ENCODE data around the gene MARCHF7. TPM values are rescaled to one million over a fixed set of nuclear protein-coding genes. Genes with fewer than 3 reads are reported as not detected.
"Not testable (repeated sequence)": the region's sequence is repeated elsewhere in the genome, so short reads cannot be mapped to it uniquely, and the experiment has no call there.

The MARCHF7 gene
- total and polyA plus RNA-seq, 10 of the 15 experiments (the other 5 are each of a cell fraction or from before 2014, with no cell fraction given) = 39.4 to 111 (median 66.5) TPM

DNA sequence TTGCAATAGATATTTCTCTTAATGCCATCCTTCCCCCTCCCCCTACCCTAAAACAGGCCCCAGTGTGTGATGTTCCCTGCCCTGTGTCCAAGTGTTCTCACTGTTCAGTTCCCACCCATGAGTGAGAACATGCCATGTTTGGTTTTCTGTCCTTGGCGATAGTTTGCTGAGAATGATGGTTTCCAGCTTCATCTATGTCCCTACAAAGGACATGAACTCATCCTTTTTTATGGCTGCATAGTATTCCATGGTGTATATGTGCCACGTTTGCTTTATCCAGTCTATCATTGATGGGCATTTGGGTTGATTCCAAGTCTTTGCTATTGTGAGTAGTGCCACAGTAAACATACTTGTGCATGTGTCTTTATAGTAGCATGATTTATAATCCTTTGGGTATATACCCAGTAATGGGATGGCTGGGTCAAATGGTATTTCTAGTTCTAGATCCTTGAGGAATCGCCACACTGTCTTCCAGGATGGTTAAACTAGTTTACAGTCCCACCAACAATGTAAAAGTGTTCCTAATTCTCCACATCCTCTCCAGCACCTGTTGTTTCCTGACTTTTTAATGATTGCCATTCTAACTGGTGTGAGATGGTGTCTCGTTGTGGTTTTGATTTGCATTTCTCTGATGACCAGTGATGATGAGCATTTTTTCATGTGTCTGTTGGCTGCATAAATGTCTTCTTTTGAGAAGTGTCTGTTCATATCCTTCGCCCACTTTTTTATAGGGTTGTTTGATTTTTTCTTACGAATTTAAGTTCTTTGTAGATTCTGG lies 12.7 kb downstream of the MARCHF7 start:
- FAIRE-seq = not testable (repeated sequence)

DNA sequence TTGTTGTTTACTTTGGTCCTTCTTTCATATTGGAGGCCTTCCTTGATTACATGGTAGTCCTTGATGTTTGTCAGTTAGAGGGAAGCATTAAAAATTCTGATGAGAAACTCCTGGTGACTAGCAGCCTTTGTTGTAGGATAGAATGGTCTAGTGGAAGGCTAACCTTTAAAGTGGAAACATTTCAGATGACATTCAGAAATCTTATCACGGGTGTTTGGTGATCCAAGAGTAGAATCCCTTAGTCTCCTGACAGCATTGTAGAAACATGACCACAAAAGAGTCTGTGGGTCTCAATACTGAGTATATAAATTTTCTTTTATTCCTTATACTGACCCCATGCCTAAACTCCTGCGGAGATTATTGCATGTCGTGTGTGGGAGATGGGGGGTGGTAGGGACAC lies 13.4 kb downstream of the MARCHF7 start:
- no peaks in the 10 kb centered on the region for H3K27me3 ChIP-seq (replicated peaks in 1 of 2; ENCODE audit: control insufficient read depth in 2 of 2, insufficient read depth in 2 of 2, low read length in 1 of 2)
- ATAC-seq (no peak), FAIRE-seq (no peak), DNase-seq (ENCODE audit: low read depth, low spot score) (no peak)
- peaks cover 14% of the 10 kb centered on the region for H3K9me3 ChIP-seq (replicated peaks; ENCODE audit: control insufficient read depth, insufficient read depth, low read length)
- RAD21 ChIA-PET (ENCODE audit: unreplicated experiment) = no interaction called here
- H3K79me2 ChIP-seq (ENCODE audit: control insufficient read depth, insufficient read depth, low read length) = peaks cover 89% of the 10 kb centered on the region
- 98% methylated on average over 3 of the region's 3 CpGs for WGBS (ENCODE audit: insufficient coverage, insufficient replicate concordance, low lambda C conversion rate, missing lambda C conversion rate)
- H3K4me3 ChIP-seq = no peak overlapping the region
- no peak overlapping the region for H3K27ac ChIP-seq (ENCODE audit: control insufficient read depth, insufficient read depth)
- intact Hi-C loops (cut with micrococcal nuclease; ENCODE audit: unreplicated experiment) = no loop called here
- H2AFZ ChIP-seq (ENCODE audit: control insufficient read depth, low read depth, low read length) = no peak overlapping the region
- peaks cover 4% of the 10 kb centered on the region; the same call in 1 of the 2 replicates for H4K20me1 ChIP-seq (ENCODE audit: control insufficient read depth, insufficient read depth)
- no peak overlapping the region for H3K9ac ChIP-seq (ENCODE audit: control insufficient read depth, insufficient read depth, low read length)
- CTCF ChIA-PET = interaction anchor here (0.8 kb wide), 1 partner anchor 28 kb away, joined by 3 read pairs; no protein-coding TSS in a partner anchor
- TSS peak; percentile 5 for BruUV-seq (replicated peaks)
- no peak overlapping the region for H3K4me2 ChIP-seq (ENCODE audit: control insufficient read depth, insufficient read depth)
- in situ Hi-C loops (cut with MboI) = no loop called here
- POLR2A ChIA-PET = no interaction called here
- H3K4me1 ChIP-seq (ENCODE audit: control insufficient read depth, insufficient read depth, low read length) = no peaks in the 10 kb centered on the region
- SMC1A ChIA-PET (ENCODE audit: uncharacterized antibody, unreplicated experiment) = no interaction called here
- peaks cover 0 to 28% of the 10 kb centered on the region in 2 experiments for H3K36me3 ChIP-seq (ENCODE audit: control insufficient read depth in 2 of 2, insufficient read depth in 2 of 2, low read length in 1 of 2)
- TF ChIP-seq TARDBP (IDR thresholded peaks at IDR 0.05; ENCODE audit: borderline replicate concordance) (no peak), ZSCAN29 (IDR thresholded peaks at IDR 0.05) (no peak), ASH2L (IDR thresholded peaks at IDR 0.05; ENCODE audit: borderline replicate concordance, low read depth) (no peak), ATF7 (IDR thresholded peaks at IDR 0.05; ENCODE audit: low read depth) (no peak), KDM1A (IDR thresholded peaks at IDR 0.05; ENCODE audit: borderline replicate concordance) (no peak), MTA2 (IDR thresholded peaks at IDR 0.05; ENCODE audit: low read depth) (no peak), NFXL1 (IDR thresholded peaks at IDR 0.05; ENCODE audit: borderline replicate concordance) (no peak), TAF1 (IDR thresholded peaks at IDR 0.05; ENCODE audit: borderline replicate concordance, low read depth, low read length) (no peak), NRF1 (conservative IDR thresholded peaks at IDR 0.05; ENCODE audit: low read depth, low read length) (no peak), KLF5 (IDR thresholded peaks at IDR 0.05; ENCODE audit: partially characterized antibody) (no peak), CBFB (IDR thresholded peaks at IDR 0.05; ENCODE audit: low read depth) (no peak), ZNF217 (IDR thresholded peaks at IDR 0.05) (no peak)
- TF ChIP-seq, protein P1, sequence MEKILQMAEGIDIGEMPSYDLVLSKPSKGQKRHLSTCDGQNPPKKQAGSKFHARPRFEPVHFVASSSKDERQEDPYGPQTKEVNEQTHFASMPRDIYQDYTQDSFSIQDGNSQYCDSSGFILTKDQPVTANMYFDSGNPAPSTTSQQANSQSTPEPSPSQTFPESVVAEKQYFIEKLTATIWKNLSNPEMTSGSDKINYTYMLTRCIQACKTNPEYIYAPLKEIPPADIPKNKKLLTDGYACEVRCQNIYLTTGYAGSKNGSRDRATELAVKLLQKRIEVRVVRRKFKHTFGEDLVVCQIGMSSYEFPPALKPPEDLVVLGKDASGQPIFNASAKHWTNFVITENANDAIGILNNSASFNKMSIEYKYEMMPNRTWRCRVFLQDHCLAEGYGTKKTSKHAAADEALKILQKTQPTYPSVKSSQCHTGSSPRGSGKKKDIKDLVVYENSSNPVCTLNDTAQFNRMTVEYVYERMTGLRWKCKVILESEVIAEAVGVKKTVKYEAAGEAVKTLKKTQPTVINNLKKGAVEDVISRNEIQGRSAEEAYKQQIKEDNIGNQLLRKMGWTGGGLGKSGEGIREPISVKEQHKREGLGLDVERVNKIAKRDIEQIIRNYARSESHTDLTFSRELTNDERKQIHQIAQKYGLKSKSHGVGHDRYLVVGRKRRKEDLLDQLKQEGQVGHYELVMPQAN (conservative IDR thresholded peaks at IDR 0.05) = no peak
- TF ChIP-seq, protein P2, sequence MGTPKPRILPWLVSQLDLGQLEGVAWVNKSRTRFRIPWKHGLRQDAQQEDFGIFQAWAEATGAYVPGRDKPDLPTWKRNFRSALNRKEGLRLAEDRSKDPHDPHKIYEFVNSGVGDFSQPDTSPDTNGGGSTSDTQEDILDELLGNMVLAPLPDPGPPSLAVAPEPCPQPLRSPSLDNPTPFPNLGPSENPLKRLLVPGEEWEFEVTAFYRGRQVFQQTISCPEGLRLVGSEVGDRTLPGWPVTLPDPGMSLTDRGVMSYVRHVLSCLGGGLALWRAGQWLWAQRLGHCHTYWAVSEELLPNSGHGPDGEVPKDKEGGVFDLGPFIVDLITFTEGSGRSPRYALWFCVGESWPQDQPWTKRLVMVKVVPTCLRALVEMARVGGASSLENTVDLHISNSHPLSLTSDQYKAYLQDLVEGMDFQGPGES (IDR thresholded peaks at IDR 0.05) = no peak

More for the DNA sequence above, 12.7 kb downstream of the MARCHF7 start:
- RAD21 ChIA-PET (ENCODE audit: unreplicated experiment); H2AFZ ChIP-seq (ENCODE audit: control insufficient read depth, low read depth, low read length); in situ Hi-C loops (cut with MboI); H3K4me2 ChIP-seq (ENCODE audit: control insufficient read depth, insufficient read depth); BruUV-seq (replicated peaks); H3K4me1 ChIP-seq (ENCODE audit: control insufficient read depth, insufficient read depth, low read length); H4K20me1 ChIP-seq (ENCODE audit: control insufficient read depth, insufficient read depth); H3K9ac ChIP-seq (ENCODE audit: control insufficient read depth, insufficient read depth, low read length); intact Hi-C loops (cut with micrococcal nuclease; ENCODE audit: unreplicated experiment); ATAC-seq; H3K27me3 ChIP-seq (replicated peaks in 1 of 2; ENCODE audit: control insufficient read depth in 2 of 2, insufficient read depth in 2 of 2, low read length in 1 of 2); H3K27ac ChIP-seq (ENCODE audit: control insufficient read depth, insufficient read depth); H3K4me3 ChIP-seq; DNase-seq (ENCODE audit: low read depth, low spot score); POLR2A ChIA-PET: not testable (repeated sequence)
- Histone ChIP-seq H3K79me2 (ENCODE audit: control insufficient read depth, insufficient read depth, low read length) (peaks cover 92% of the 10 kb centered on the region), H3K36me3 (ENCODE audit: control insufficient read depth in 2 of 2, insufficient read depth in 2 of 2, low read length in 1 of 2) (peaks cover 0 to 32% of the 10 kb centered on the region in 2 experiments), H3K9me3 (replicated peaks; ENCODE audit: control insufficient read depth, insufficient read depth, low read length) (peaks cover 14% of the 10 kb centered on the region)
- 69% methylated on average over 6 of the region's 6 CpGs for WGBS (ENCODE audit: insufficient coverage, insufficient replicate concordance, low lambda C conversion rate, missing lambda C conversion rate)
- SMC1A ChIA-PET (ENCODE audit: uncharacterized antibody, unreplicated experiment) = interaction anchor here (1.8 kb wide), 1 partner anchor 10 kb away, joined by 8 read pairs; no protein-coding TSS in a partner anchor
- 0 out of 2 replicates have a peak, but pooled peaks have one; percentile 30 for TF ChIP-seq ZNF217 (IDR thresholded peaks at IDR 0.05)
- CTCF ChIA-PET = interaction anchor here (0.6 to 0.8 kb wide), 2 partner anchors 29 to 67 kb away, joined by 3 read pairs; no protein-coding TSS in a partner anchor

Data from GM12878 (cell line).